Neuronal stem cell (in vitro differentiated cells): ENCODE measurements around the gene ZNF154.

ENCODE experiments used
- DNase-seq: peaks from one replicate; pipeline ENCODE4 v3.0.0-alpha.2; 2013; ENCODE audit warnings: low spot score
- H2AFZ ChIP-seq: one replicate; pipeline ENCODE4 v1.6.1; 2013; ENCODE audit warnings: mild to moderate bottlenecking, low read length, inconsistent platforms
- H2AK5ac ChIP-seq: 2 replicates; pipeline ENCODE4 v1.6.1; 2013; ENCODE audit warnings: low read depth, mild to moderate bottlenecking, inconsistent platforms, low read length, moderate library complexity, mixed read lengths
- H2BK120ac ChIP-seq: 2 replicates; pipeline ENCODE4 v1.6.1; 2013; ENCODE audit warnings: low read depth, mild to moderate bottlenecking, inconsistent platforms, low read length, moderate library complexity, mixed read lengths
- H2BK12ac ChIP-seq: one replicate; pipeline ENCODE4 v1.6.1; 2013; ENCODE audit warnings: low read length, inconsistent platforms
- H2BK15ac ChIP-seq: 2 replicates; pipeline ENCODE4 v1.6.1; 2013; ENCODE audit warnings: mild to moderate bottlenecking, low read length, inconsistent platforms, mixed read lengths
- H2BK5ac ChIP-seq: one replicate; pipeline ENCODE4 v1.6.1; 2013; ENCODE audit warnings: inconsistent platforms, mild to moderate bottlenecking, low read length, moderate library complexity
- H3K14ac ChIP-seq: one replicate; pipeline ENCODE4 v1.6.1; 2013; ENCODE audit warnings: low read length, inconsistent platforms
- H3K18ac ChIP-seq: 2 replicates; pipeline ENCODE4 v1.6.1; 2013; ENCODE audit warnings: low read length, inconsistent platforms
- H3K23ac ChIP-seq: 2 replicates; pipeline ENCODE4 v1.6.1; 2013; ENCODE audit warnings: low read depth, mild to moderate bottlenecking, mixed read lengths, low read length, inconsistent platforms; ENCODE audit not compliant: poor library complexity
- H3K27ac ChIP-seq: replicated peaks from 3 replicates; pipeline ENCODE4 v1.5.1; 2013; ENCODE audit warnings: low read length, inconsistent platforms
- H3K27me3 ChIP-seq, 3 experiments: 2 replicates each; pipeline ENCODE4 v1.6.1; 2013; ENCODE audit warnings: low read length in 3 of 3, mild to moderate bottlenecking in 2 of 3, inconsistent platforms in 1 of 3, low read depth in 1 of 3, mixed read lengths in 1 of 3, moderate library complexity in 1 of 3; ENCODE audit not compliant: control insufficient read depth in 3 of 3, insufficient read depth in 3 of 3
- H3K36me3 ChIP-seq, 2 donors: replicated peaks in 1 of 2; 2 replicates each; pipeline ENCODE4 v1.6.1; 2013; ENCODE audit warnings: low read length in 2 of 2; ENCODE audit not compliant: control insufficient read depth in 2 of 2, insufficient read depth in 2 of 2
- H3K4ac ChIP-seq: 2 replicates; pipeline ENCODE4 v1.6.1; 2013; ENCODE audit warnings: inconsistent platforms, mild to moderate bottlenecking, low read length, moderate library complexity
- H3K4me1 ChIP-seq, 2 donors: 1 replicate in 1 of 2; 2 replicates in 1 of 2; pipeline ENCODE4 v1.6.1; 2013; ENCODE audit warnings: low read length in 2 of 2, low read depth in 1 of 2; ENCODE audit not compliant: control insufficient read depth in 2 of 2, insufficient read depth in 1 of 2
- H3K4me2 ChIP-seq: one replicate; pipeline ENCODE4 v1.6.1; 2013; ENCODE audit warnings: mild to moderate bottlenecking, low read length, inconsistent platforms; ENCODE audit not compliant: insufficient read depth, poor library complexity, severe bottlenecking
- H3K4me3 ChIP-seq, 2 donors: 2 replicates each; pipeline ENCODE4 v1.5.1; 2013; ENCODE audit warnings: low read length in 2 of 2, mild to moderate bottlenecking in 2 of 2, inconsistent platforms in 1 of 2, moderate library complexity in 1 of 2
- H3K79me1 ChIP-seq: one replicate; pipeline ENCODE4 v1.6.1; 2013; ENCODE audit warnings: low read depth, mild to moderate bottlenecking, inconsistent platforms, low read length, moderate library complexity
- H3K9ac ChIP-seq: one replicate; pipeline ENCODE4 v1.6.1; 2013; ENCODE audit warnings: mild to moderate bottlenecking, low read depth, low read length, inconsistent platforms; ENCODE audit not compliant: poor library complexity
- H3K9me3 ChIP-seq, 2 donors: replicated peaks in 1 of 2; 2 replicates each; pipeline versions ENCODE3 to v1.6.1; 2013; ENCODE audit warnings: low read length in 2 of 2, mild to moderate bottlenecking in 2 of 2, inconsistent platforms in 1 of 2, low read depth in 1 of 2, mixed read lengths in 1 of 2, moderate library complexity in 1 of 2; ENCODE audit not compliant: control insufficient read depth in 2 of 2, insufficient read depth in 1 of 2
- H4K8ac ChIP-seq: one replicate; pipeline ENCODE4 v1.6.1; 2013; ENCODE audit warnings: low read depth, mild to moderate bottlenecking, inconsistent platforms, low read length, moderate library complexity
- H4K91ac ChIP-seq: one replicate; pipeline ENCODE4 v1.6.1; 2013; ENCODE audit warnings: low read length, low read depth, mild to moderate bottlenecking, inconsistent platforms; ENCODE audit not compliant: poor library complexity
- WGBS, 2 donors: extraction: QIAGEN DNeasy Blood & Tissue Kit; methylation state at CpG; one replicate each; pipeline ENCODE4 v1.1.7; 2013; ENCODE audit warnings: missing lambda C conversion rate in 2 of 2, mixed read lengths in 1 of 2; ENCODE audit not compliant: insufficient read length in 2 of 2, insufficient replicate concordance in 1 of 2; ENCODE audit errors: extremely low coverage in 2 of 2; 5-methylcytosine and 5-hydroxymethylcytosine counted together

The ZNF154 gene

GRCh38 chr19:57682226-57682766, 26.7 kb downstream of the ZNF154 start:
- H3K27ac ChIP-seq, result no peak overlapping the region

DNA sequence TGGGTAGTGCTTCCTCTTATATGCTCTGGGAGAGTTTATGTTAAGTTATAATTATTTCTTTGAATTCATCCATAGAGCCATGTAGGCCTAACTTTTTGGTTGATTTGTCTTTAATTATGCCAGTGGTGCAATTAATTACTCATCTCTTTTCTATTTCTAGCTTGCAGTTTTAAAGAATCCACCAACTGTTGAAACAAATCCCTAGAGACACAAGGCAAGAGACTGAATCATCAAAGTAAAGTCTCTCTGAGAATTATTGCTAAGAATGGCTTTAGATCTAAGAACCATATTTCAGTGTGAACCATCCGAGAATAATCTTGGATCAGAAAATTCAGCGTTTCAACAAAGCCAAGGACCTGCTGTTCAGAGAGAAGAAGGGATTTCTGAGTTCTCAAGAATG, 33.1 kb downstream of the ZNF154 start:
- Histone ChIP-seq H3K27me3 (peaks cover 0 to 7% (median 0%) of the 10 kb centered on the region in 3 experiments), H2BK15ac (no peak overlapping the region)

More at GRCh38 chr19:57682226-57682766, 26.7 kb downstream of the ZNF154 start:
- Histone ChIP-seq H4K8ac (peak overlapping the region; percentile 98), H3K9me3 (peaks cover 47 to 49% of the 10 kb centered on the region in 2 donors), H3K4me3 (peak overlapping the region; percentile 93 to 99), H4K91ac (peak overlapping the region; percentile 3), H3K79me1 (peaks cover 27% of the 10 kb centered on the region), H2BK15ac (no peak overlapping the region), H3K4ac (peak overlapping the region; percentile 53), H3K4me1 (peaks cover 2 to 5% of the 10 kb centered on the region in 2 donors), H3K27me3 (peaks cover 0 to 4% (median 0%) of the 10 kb centered on the region in 3 experiments), H2BK5ac (no peak overlapping the region), H3K23ac (peak overlapping the region; percentile 87), H2BK12ac (no peak overlapping the region), H2AK5ac (peak overlapping the region; percentile 97), H3K4me2 (peak overlapping the region; percentile 81), H2AFZ (peak overlapping the region; percentile 81), H3K9ac (peak overlapping the region; percentile 96), H2BK120ac (no peak overlapping the region), H3K18ac (peak overlapping the region; percentile 92), H3K14ac (no peak overlapping the region), H3K36me3 (peaks cover 42 to 46% of the 10 kb centered on the region in 2 donors)
- WGBS, 2 donors, result no CpG with 5 or more reads among the region's 19 CpGs
- DNase-seq, result no peak

DNA sequence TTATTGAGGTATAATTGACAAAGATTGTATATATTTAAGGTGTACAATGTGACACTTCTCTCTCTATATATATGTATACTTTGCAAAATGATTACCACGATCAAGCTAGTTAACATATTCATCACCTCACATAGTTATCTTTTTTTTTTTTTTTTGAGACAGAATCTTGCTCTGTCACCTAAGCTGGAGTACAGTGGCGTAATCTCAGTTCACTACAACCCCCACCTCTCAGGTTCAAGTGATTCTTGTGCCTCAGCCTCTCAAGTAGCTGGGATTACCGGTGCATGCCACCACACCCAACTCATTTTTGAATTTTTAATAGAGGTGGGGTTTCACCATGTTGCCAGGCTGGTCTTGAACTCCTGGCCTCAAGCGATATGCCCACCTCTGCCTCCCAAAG, 36.5 kb downstream of the ZNF154 start:
- DNase-seq, result no peak
- no peak overlapping the region for H3K9ac ChIP-seq
- H3K27ac ChIP-seq, result no peak overlapping the region
- H3K4me3 ChIP-seq, result no peak overlapping the region
- H3K79me1 ChIP-seq, result no peaks in the 10 kb centered on the region
- H3K14ac ChIP-seq, result no peak overlapping the region
- H3K4me2 ChIP-seq, result no peak overlapping the region
- no peak overlapping the region for H2BK5ac ChIP-seq
- no peak overlapping the region for H2AK5ac ChIP-seq
- H3K27me3 ChIP-seq, result peaks cover 0 to 4% (median 0%) of the 10 kb centered on the region in 3 experiments
- no peak overlapping the region for H4K91ac ChIP-seq
- H3K4me1 ChIP-seq, result no peaks in the 10 kb centered on the region
- no peak overlapping the region for H3K4ac ChIP-seq
- H3K23ac ChIP-seq, result no peak overlapping the region
- no peak overlapping the region for H3K18ac ChIP-seq
- H2BK15ac ChIP-seq, result no peak overlapping the region
- no peaks in the 10 kb centered on the region for H3K36me3 ChIP-seq
- H2AFZ ChIP-seq, result no peak overlapping the region
- H2BK12ac ChIP-seq, result no peak overlapping the region
- H2BK120ac ChIP-seq, result no peak overlapping the region
- no peaks in the 10 kb centered on the region for H3K9me3 ChIP-seq
- H4K8ac ChIP-seq, result no peak overlapping the region
- WGBS, 2 donors, result no CpG with 5 or more reads among the region's 4 CpGs

More for the DNA sequence above, 33.1 kb downstream of the ZNF154 start:
- Histone ChIP-seq H3K4me1 (no peaks in the 10 kb centered on the region), H3K36me3 (no peaks in the 10 kb centered on the region), H2BK5ac (no peak overlapping the region), H2BK12ac (no peak overlapping the region), H4K8ac (no peak overlapping the region), H2AK5ac (no peak overlapping the region), H3K18ac (no peak overlapping the region), H3K9ac (no peak overlapping the region), H2AFZ (no peak overlapping the region), H3K79me1 (no peaks in the 10 kb centered on the region), H3K4ac (no peak overlapping the region), H3K4me3 (no peak overlapping the region), H3K4me2 (no peak overlapping the region), H3K14ac (no peak overlapping the region), H2BK120ac (no peak overlapping the region), H3K23ac (no peak overlapping the region), H3K27ac (no peak overlapping the region), H4K91ac (no peak overlapping the region), H3K9me3 (peaks cover 0 to 4% of the 10 kb centered on the region in 2 donors)
- WGBS, 2 donors, result no CpG with 5 or more reads among the region's 2 CpGs
- DNase-seq, result no peak

DNA sequence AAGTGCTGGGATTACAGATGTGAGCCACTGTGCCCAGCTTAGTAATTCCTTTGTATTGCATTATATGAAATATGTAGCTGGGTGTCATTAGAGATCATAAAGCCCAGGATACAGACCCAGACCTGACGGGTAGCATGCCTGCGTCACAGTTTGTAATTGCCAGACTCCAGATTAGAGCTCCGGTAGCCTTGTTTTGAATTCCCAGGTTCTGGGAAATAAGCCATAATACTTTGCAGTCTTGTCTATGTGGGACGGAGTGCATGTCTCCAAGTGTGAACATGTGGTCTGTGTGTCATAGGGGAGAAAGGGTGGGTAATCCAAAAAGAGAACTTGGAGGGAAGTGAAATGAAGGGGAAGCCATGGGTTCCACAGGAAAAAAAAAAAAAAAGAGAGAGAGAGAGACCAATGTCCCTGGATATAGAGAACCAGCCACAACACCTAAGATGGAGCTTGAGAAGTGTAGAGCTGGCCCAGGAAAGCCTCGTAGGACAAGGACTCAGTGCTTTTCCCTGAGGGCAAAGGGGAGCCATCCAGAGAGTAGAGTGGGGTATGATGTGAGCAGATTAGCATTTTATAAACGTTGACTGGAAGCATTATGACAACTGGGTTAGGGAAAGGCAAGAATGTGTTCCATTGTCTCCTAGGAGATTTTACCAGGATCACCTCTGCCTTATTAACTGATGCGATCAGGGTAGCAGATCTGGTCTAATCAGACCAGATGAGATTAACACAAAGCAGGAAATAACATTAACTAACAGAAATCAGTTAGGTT, 37.7 kb downstream of the ZNF154 start:
- no peak overlapping the region for H4K8ac ChIP-seq
- no peak overlapping the region for H3K27ac ChIP-seq
- H3K18ac ChIP-seq, result no peak overlapping the region
- no peak overlapping the region for H2BK120ac ChIP-seq
- H3K9me3 ChIP-seq, result no peaks in the 10 kb centered on the region
- no peak overlapping the region for H2AFZ ChIP-seq
- H2BK15ac ChIP-seq, result no peak overlapping the region
- no peaks in the 10 kb centered on the region for H3K4me1 ChIP-seq
- H3K9ac ChIP-seq, result no peak overlapping the region
- no peak for DNase-seq
- no peak overlapping the region for H3K14ac ChIP-seq
- no peaks in the 10 kb centered on the region for H3K27me3 ChIP-seq
- no CpG with 5 or more reads among the region's 7 CpGs for WGBS, 2 donors
- H3K36me3 ChIP-seq, result no peaks in the 10 kb centered on the region
- no peak overlapping the region for H2BK5ac ChIP-seq
- no peak overlapping the region for H3K4ac ChIP-seq
- no peak overlapping the region for H3K23ac ChIP-seq
- no peak overlapping the region for H4K91ac ChIP-seq
- no peak overlapping the region for H3K4me3 ChIP-seq
- no peak overlapping the region for H2AK5ac ChIP-seq
- H3K4me2 ChIP-seq, result no peak overlapping the region
- H3K79me1 ChIP-seq, result no peaks in the 10 kb centered on the region
- H2BK12ac ChIP-seq, result no peak overlapping the region
